K562 (cell line): ENCODE measurements around the gene COA6. TPM values are rescaled to one million over a fixed set of nuclear protein-coding genes. Genes with fewer than 3 reads are reported as not detected.
A peak's percentile ranks its signal among the peaks of the same experiment; 100 is the strongest.

Experiments used
- ATAC-seq: fragments of 200-7000 bp; cut with Tn5 transposase; 3 replicates; pipeline ENCODE4 v1.9.1; 2020; ENCODE audit warnings: moderate library complexity
- BruUV-seq: library from RNA; stranded (reverse); fragments of 400-500 nt; replicated peaks from 2 replicates; lab custom pipeline; 2021; lab: Mats Ljungman, UMichigan
- CTCF ChIA-PET: fragments of 300-600 bp; formaldehyde crosslinking; extraction: SDS; loops from one replicate; lab custom pipeline; 2021; ENCODE audit warnings: low intra/inter-chr PET ratio; lab: Yijun Ruan, JAX
- POLR2A ChIA-PET: fragments of 300-600, 350-650 bp; sonication (Branson Sonifier 250); formaldehyde crosslinking; extraction: SDS; loops from one replicate; lab custom pipeline; 2021; ENCODE audit warnings: antibody characterized with exemption, inconsistent platforms; lab: Yijun Ruan, JAX
- DNase-seq, 4 experiments: peaks; one replicate each; pipeline versions ENCODE4 v3.0.0 to v3.0.0-alpha.2; 2011 to 2018; ENCODE audit warnings: low spot score in 3 of 4, mixed read lengths in 3 of 4; ENCODE audit errors: extremely low read depth in 1 of 4
- FAIRE-seq: peaks from 2 replicates; lab custom pipeline; 2011; peaks lifted over from hg19 to GRCh38; lab: Jason Lieb, UNC
- H2AFZ ChIP-seq: 2 replicates; pipeline ENCODE4 v1.6.0; 2011; ENCODE audit warnings: low read depth, low read length, control low read depth, inconsistent platforms
- H3K27ac ChIP-seq: fragments of 200-600 bp; 3 replicates; pipeline ENCODE4 v1.8.0; 2011; ENCODE audit warnings: low read depth, mild to moderate bottlenecking, control low read depth, inconsistent platforms, low read length, moderate library complexity, mixed read lengths; ENCODE audit errors: extremely low read depth
- H3K27me3 ChIP-seq, 2 experiments: fragments of 300-600 bp in 1 of 2; 2 replicates in 1 of 2; 3 replicates in 1 of 2; pipeline versions ENCODE4 v1.6.0 to v1.8.0; 2011; ENCODE audit warnings: inconsistent platforms in 2 of 2, low read length in 2 of 2, mild to moderate bottlenecking in 1 of 2, mixed read lengths in 1 of 2, moderate library complexity in 1 of 2; ENCODE audit not compliant: control insufficient read depth in 2 of 2, insufficient read depth in 2 of 2
- H3K36me3 ChIP-seq: fragments of 300-600 bp; 3 replicates; pipeline ENCODE4 v1.8.0; 2011; ENCODE audit warnings: mild to moderate bottlenecking, low read length, inconsistent platforms; ENCODE audit not compliant: control insufficient read depth, insufficient read depth
- H3K4me1 ChIP-seq, 2 experiments: fragments of 200-600 bp in 1 of 2; replicated peaks in 1 of 2; 2 replicates in 1 of 2; 3 replicates in 1 of 2; pipeline versions ENCODE4 v1.5.1 to v1.8.0; 2011; ENCODE audit warnings: inconsistent platforms in 2 of 2, low read length in 2 of 2, mild to moderate bottlenecking in 1 of 2, mixed read lengths in 1 of 2, moderate library complexity in 1 of 2; ENCODE audit not compliant: control insufficient read depth in 2 of 2, insufficient read depth in 2 of 2
- H3K4me2 ChIP-seq: 2 replicates; pipeline ENCODE4 v1.6.1; 2011; ENCODE audit warnings: low read length, control low read depth, inconsistent platforms, mixed read lengths; ENCODE audit not compliant: insufficient read depth
- H3K4me3 ChIP-seq: fragments of 200-600 bp; sonication (generic), shearing (Covaris generic); 2 replicates; pipeline ENCODE4 v1.5.1; 2016; ENCODE audit warnings: control low read depth, inconsistent platforms
- H3K79me2 ChIP-seq: fragments of 200-600 bp; 3 replicates; pipeline ENCODE4 v1.8.0; 2011; ENCODE audit warnings: low read length, inconsistent platforms; ENCODE audit not compliant: control insufficient read depth, insufficient read depth
- H3K9ac ChIP-seq, 2 experiments: 2 replicates each; pipeline versions ENCODE4 v1.6.0 to v1.6.1; 2011; ENCODE audit warnings: low read depth in 2 of 2, low read length in 2 of 2, control low read depth in 1 of 2, inconsistent platforms in 1 of 2, mild to moderate bottlenecking in 1 of 2, mixed read lengths in 1 of 2; ENCODE audit not compliant: insufficient read depth in 1 of 2
- H3K9me1 ChIP-seq: one replicate; pipeline ENCODE4 v1.6.0; 2011; ENCODE audit warnings: inconsistent platforms, mild to moderate bottlenecking, low read length, moderate library complexity; ENCODE audit not compliant: control insufficient read depth, insufficient read depth
- H3K9me3 ChIP-seq: replicated peaks from 2 replicates; pipeline ENCODE4 v1.5.1; 2011; ENCODE audit warnings: low read depth, low read length, inconsistent platforms; ENCODE audit not compliant: control insufficient read depth, insufficient read depth
- H4K20me1 ChIP-seq: replicated peaks from 2 replicates; pipeline ENCODE4 v1.6.1; 2011; ENCODE audit warnings: low read length, inconsistent platforms, mixed read lengths; ENCODE audit not compliant: control insufficient read depth, insufficient read depth
- FOXK1 ChIP-seq: sonication (generic); formaldehyde crosslinking; IDR thresholded peaks from 2 replicates; pipeline ENCODE4 v1.8.0; 2022; ENCODE audit warnings: missing genetic modification reagents, mild to moderate bottlenecking, borderline replicate concordance
- HNRNPUL1 ChIP-seq: fragments of 200-400 bp; formaldehyde crosslinking; IDR thresholded peaks from 2 replicates; pipeline ENCODE4 v1.6.1; 2017; ENCODE audit warnings: low read length
- KLF1 ChIP-seq: fragments of 450-650 bp; IDR thresholded peaks from 2 replicates; pipeline ENCODE4 v1.6.1; 2016; ENCODE audit warnings: missing genetic modification characterization, missing compliant biosample characterization
- NCOA1 ChIP-seq: fragments of 450-650 bp; IDR thresholded peaks from 2 replicates; pipeline ENCODE4 v1.6.1; 2016; ENCODE audit warnings: low read depth
- NCOR1 ChIP-seq: fragments of 450-650 bp; IDR thresholded peaks from 2 replicates; pipeline ENCODE4 v1.6.1; 2016; ENCODE audit warnings: mild to moderate bottlenecking, moderate library complexity
- PHB ChIP-seq: fragments of 250-450 bp; sonication (Bioruptor Pico); IDR thresholded peaks from 2 replicates; pipeline ENCODE4 v1.5.0; 2021
- POLR2G ChIP-seq: fragments of 200-400 bp; formaldehyde crosslinking; IDR thresholded peaks from 2 replicates; pipeline ENCODE4 v1.6.1; 2017; ENCODE audit warnings: low read depth, mild to moderate bottlenecking, antibody characterized with exemption, low read length, moderate library complexity
- SMAD4 ChIP-seq: fragments of 250-450 bp; sonication (Bioruptor Pico); conservative IDR thresholded peaks from 2 replicates; pipeline ENCODE4 v1.8.0; 2021; ENCODE audit warnings: inconsistent platforms, mild to moderate bottlenecking, moderate library complexity
- STAT5B ChIP-seq: fragments of 250-450 bp; sonication (Bioruptor Pico); IDR thresholded peaks from 2 replicates; pipeline ENCODE4 v1.8.0; 2021; ENCODE audit warnings: mild to moderate bottlenecking, inconsistent platforms
- XRCC5 ChIP-seq: fragments of 200-400 bp; formaldehyde crosslinking; IDR thresholded peaks from 2 replicates; pipeline ENCODE4 v1.6.1; 2017; ENCODE audit warnings: low read depth, mild to moderate bottlenecking, low read length
- ZKSCAN3 ChIP-seq: fragments of 250-450 bp; sonication (Bioruptor Pico); IDR thresholded peaks from 2 replicates; pipeline ENCODE4 v1.4.0; 2020
- ZNF174 ChIP-seq: fragments of 250-450 bp; sonication (Bioruptor Pico); IDR thresholded peaks from 2 replicates; pipeline ENCODE4 v1.4.0; 2020; ENCODE audit warnings: mild to moderate bottlenecking
- ZNF197 ChIP-seq: fragments of 200-800 bp; sonication (Bioruptor generic); IDR thresholded peaks from 2 replicates; pipeline ENCODE4 v1.6.1; 2016; ENCODE audit warnings: low read depth, missing genetic modification characterization, missing compliant biosample characterization
- WGBS: fragments of 100-300 bp; shearing (Covaris generic); methylation state at CpG from one replicate; pipeline ENCODE4 v1.1.6; 2016; ENCODE audit warnings: low coverage, mixed read lengths; ENCODE audit not compliant: insufficient coverage; ENCODE audit errors: missing lambda C conversion rate; 5-methylcytosine and 5-hydroxymethylcytosine counted together
- in situ Hi-C: fragments of 300-500 bp; cut with MboI; formaldehyde crosslinking; loops from 4 replicates; pipeline ENCODE4 v1.15.0; 2018; ENCODE audit warnings: inconsistent platforms, mixed read lengths
- intact Hi-C: fragments of 100-400 bp; cut with micrococcal nuclease; formaldehyde crosslinking; loops from 2 replicates; pipeline ENCODE4 v1.14.2; 2022
- polyA plus RNA-seq, 8 experiments: library from polyadenylated mRNA; depleted of rRNA in 4 of 8; stranded (reverse) in 5 of 8; unstranded in 3 of 8; fragments of >200 nt; fragmentation: Nextera tagmentation in 2 of 8; fragmentation: Illumina TruSeq in 1 of 8; extraction: Ambion mirVana in 2 of 8; extraction: Trizol in 1 of 8; gene quantifications; 2 replicates each; pipeline versions ENCODE4 v1.2.1 to v1.2.3, GENCODE V29; 2011 to 2014; ENCODE audit warnings: inconsistent platforms in 1 of 8, missing spikeins in 1 of 8
- total RNA-seq, 7 experiments: library from RNA; depleted of rRNA in 6 of 7; stranded (reverse); fragments of >200 nt in 6 of 7; fragmentation: Illumina TruSeq in 2 of 7; extraction: Trizol in 2 of 7; gene quantifications; 2 replicates each; pipeline versions ENCODE4 v1.2.1 to v1.2.3, GENCODE V29; 2011 to 2021; ENCODE audit warnings: low replicate concordance in 1 of 7
- TF ChIP-seq, protein P1 (sequence below): fragments of 250-450 bp; sonication (Bioruptor Pico); IDR thresholded peaks from 2 replicates; pipeline ENCODE4 v1.5.0; 2021; ENCODE audit warnings: mild to moderate bottlenecking, borderline replicate concordance

COA6 gene
- total and polyA plus RNA-seq, 9 of the 15 experiments (the other 6 are each of a cell fraction or from before 2014, with no cell fraction given) = 77.7 to 187 (median 134) TPM

DNA sequence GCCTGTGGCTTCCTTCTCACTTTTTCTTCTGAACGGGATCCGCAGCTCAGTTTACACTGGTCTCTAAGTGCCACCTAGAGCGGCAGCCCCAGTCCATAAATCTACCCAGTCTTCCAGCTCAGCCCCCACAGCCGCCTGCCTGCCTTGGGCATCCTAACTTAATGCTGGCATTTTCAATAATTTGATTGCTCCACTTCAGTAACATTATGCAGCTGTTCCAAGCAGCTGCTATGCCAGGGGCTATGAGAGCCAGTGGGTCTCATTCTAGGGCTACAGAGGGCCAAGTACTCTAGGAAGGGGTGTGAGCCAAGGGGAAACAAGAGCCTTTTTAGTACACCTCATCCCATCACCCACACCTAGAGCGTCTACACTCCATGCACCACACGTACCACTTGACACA lies 48.4 kb upstream of the COA6 start:
- Histone ChIP-seq H4K20me1 (no peaks in the 10 kb centered on the region), H3K9me3 (no peaks in the 10 kb centered on the region), H3K36me3 (no peaks in the 10 kb centered on the region), H3K27ac (no peak overlapping the region), H3K4me2 (no peak overlapping the region), H3K9ac (no peak overlapping the region), H3K9me1 (no peaks in the 10 kb centered on the region), H3K4me3 (no peak overlapping the region), H3K4me1 (no peaks in the 10 kb centered on the region; a peak in 3 of 5 replicates), H3K79me2 (no peaks in the 10 kb centered on the region), H3K27me3 (peaks cover 26 to 36% of the 10 kb centered on the region in 2 experiments), H2AFZ (no peak overlapping the region)
- no TSS peak for BruUV-seq
- POLR2A ChIA-PET = interaction anchor here (0.6 kb wide), 1 partner anchor 54 kb away, joined by 3 read pairs; no protein-coding TSS in a partner anchor
- no peak for TF ChIP-seq KLF1 (tag)
- TF ChIP-seq ZKSCAN3 (CRISPR knock-in tag) = no peak
- no peak for TF ChIP-seq HNRNPUL1
- in situ Hi-C loops = loop anchor here (5.0 to 10.0 kb wide), 3 partner anchors 157 to 770 kb away; no protein-coding TSS in a partner anchor
- DNase-seq (no peak), ATAC-seq (no peak), FAIRE-seq (no peak)
- CTCF ChIA-PET = no interaction called here
- intact Hi-C loops = loop anchor here (5.0 kb wide), 2 partner anchors 82 to 767 kb away; no protein-coding TSS in a partner anchor
- WGBS = 2% methylated on average over 6 of the region's 6 CpGs

DNA sequence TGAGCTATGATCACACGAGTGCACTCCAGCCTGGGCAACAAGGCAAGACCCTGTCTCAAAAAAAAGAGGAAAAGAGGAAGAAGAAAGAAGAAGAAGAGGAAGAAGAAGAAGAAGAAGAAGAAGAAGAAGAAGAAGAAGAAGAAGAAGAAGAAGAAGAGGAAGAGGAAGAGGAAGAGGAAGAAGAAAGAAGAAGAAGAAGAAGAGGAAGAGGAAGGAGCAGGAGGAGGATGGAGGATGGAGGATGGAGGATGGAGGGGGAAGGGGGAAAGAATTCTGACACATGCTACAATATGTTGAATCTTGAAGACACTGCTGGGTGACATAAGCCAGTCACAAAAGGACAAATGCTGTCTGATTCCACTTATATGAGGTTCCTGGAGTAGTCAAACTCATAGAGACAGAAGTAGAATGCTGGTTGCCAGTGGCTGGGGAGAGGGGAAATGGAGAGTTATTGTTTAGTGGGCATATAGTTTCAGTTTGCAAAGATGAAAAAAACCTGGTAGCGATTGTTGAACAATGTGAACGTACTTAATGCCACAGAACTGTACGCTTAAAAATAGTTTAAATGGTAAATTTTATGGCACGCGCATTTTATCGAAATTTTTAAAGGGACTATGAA lies 47.3 kb upstream of the COA6 start:
- Histone ChIP-seq H3K79me2 (no peaks in the 10 kb centered on the region), H3K4me2 (no peak overlapping the region; the same call in 1 of the 2 replicates), H3K9me3 (no peaks in the 10 kb centered on the region), H3K27ac (no peak overlapping the region), H3K4me1 (no peaks in the 10 kb centered on the region; a peak in 3 of 5 replicates), H3K9me1 (no peaks in the 10 kb centered on the region), H3K27me3 (peaks cover 19 to 33% of the 10 kb centered on the region in 2 experiments), H3K36me3 (no peaks in the 10 kb centered on the region), H2AFZ (peak overlapping the region; percentile 66), H4K20me1 (no peaks in the 10 kb centered on the region), H3K4me3 (no peak overlapping the region), H3K9ac (no peak overlapping the region)
- in situ Hi-C loops = loop anchor here (10.0 kb wide), 2 partner anchors 269 to 769 kb away; no protein-coding TSS in a partner anchor
- no TSS peak for BruUV-seq
- WGBS = 43% methylated on average over 6 of the region's 7 CpGs
- intact Hi-C loops = loop anchor here (5.0 kb wide), 2 partner anchors 81 to 766 kb away; no protein-coding TSS in a partner anchor
- POLR2A ChIA-PET = interaction anchor here (1.0 to 1.3 kb wide), 2 partner anchors 8 to 47 kb away, joined by 3 to 4 read pairs; no protein-coding TSS in a partner anchor
- DNase-seq (no peak), FAIRE-seq (no peak), ATAC-seq (no peak)
- CTCF ChIA-PET = interaction anchor here (0.6 kb wide), 1 partner anchor 187 kb away, joined by 3 read pairs; no protein-coding TSS in a partner anchor
- TF ChIP-seq POLR2G (no peak), STAT5B (no peak), SMAD4 (CRISPR knock-in tag) (no peak), ZNF197 (no peak), NCOA1 (no peak), PHB (no peak), FOXK1 (CRISPR knock-in tag) (no peak), NCOR1 (0 out of 2 replicates have a peak, but pooled peaks have one; percentile 8), ZNF174 (CRISPR knock-in tag) (no peak), XRCC5 (no peak)
- TF ChIP-seq, protein P1, sequence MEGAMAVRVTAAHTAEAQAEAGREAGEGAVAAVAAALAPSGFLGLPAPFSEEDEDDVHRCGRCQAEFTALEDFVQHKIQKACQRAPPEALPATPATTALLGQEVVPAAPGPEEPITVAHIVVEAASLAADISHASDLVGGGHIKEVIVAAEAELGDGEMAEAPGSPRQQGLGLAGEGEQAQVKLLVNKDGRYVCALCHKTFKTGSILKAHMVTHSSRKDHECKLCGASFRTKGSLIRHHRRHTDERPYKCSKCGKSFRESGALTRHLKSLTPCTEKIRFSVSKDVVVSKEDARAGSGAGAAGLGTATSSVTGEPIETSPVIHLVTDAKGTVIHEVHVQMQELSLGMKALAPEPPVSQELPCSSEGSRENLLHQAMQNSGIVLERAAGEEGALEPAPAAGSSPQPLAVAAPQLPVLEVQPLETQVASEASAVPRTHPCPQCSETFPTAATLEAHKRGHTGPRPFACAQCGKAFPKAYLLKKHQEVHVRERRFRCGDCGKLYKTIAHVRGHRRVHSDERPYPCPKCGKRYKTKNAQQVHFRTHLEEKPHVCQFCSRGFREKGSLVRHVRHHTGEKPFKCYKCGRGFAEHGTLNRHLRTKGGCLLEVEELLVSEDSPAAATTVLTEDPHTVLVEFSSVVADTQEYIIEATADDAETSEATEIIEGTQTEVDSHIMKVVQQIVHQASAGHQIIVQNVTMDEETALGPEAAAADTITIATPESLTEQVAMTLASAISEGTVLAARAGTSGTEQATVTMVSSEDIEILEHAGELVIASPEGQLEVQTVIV (CRISPR knock-in tag) = no peak
